ENCODE results near the gene MARCKSL1. TPM values are rescaled to one million over a fixed set of nuclear protein-coding genes. Genes with fewer than 3 reads are reported as not detected.

Gene MARCKSL1
- total and polyA plus RNA-seq, 2 of the 13 experiments (the other 11 are each of a cell fraction or from before 2014, with no cell fraction given) = 81.9 to 155 TPM

DNA sequence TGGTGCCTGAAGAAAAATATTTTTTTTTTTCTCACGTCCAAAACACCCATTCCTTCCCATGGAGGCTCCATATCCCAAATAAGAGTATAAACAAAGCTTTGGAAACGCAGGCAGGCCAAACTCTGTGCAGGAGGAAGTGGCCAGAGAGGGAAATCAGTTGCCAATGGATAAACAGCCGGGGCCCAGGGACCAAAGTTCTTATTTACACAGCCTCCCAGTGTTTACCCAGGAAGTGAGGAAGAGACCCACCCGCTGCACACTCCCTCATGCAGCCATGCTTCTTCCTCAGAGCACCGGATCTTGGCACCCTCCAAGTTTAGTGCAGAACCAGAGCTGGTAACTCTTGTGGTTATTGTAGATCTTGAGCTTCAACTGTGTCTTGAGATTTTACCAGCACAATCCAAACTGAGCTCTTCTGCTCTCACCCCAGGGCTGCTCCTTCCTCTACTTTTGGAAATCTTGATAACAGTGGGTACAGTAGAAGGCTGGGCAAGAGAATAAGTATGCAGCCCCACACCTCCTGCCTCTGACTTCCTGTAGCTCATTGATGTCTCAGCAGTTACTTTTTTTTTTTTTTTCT, 14.2 kb downstream of the MARCKSL1 start (continued):
- TF ChIP-seq, protein P1, sequence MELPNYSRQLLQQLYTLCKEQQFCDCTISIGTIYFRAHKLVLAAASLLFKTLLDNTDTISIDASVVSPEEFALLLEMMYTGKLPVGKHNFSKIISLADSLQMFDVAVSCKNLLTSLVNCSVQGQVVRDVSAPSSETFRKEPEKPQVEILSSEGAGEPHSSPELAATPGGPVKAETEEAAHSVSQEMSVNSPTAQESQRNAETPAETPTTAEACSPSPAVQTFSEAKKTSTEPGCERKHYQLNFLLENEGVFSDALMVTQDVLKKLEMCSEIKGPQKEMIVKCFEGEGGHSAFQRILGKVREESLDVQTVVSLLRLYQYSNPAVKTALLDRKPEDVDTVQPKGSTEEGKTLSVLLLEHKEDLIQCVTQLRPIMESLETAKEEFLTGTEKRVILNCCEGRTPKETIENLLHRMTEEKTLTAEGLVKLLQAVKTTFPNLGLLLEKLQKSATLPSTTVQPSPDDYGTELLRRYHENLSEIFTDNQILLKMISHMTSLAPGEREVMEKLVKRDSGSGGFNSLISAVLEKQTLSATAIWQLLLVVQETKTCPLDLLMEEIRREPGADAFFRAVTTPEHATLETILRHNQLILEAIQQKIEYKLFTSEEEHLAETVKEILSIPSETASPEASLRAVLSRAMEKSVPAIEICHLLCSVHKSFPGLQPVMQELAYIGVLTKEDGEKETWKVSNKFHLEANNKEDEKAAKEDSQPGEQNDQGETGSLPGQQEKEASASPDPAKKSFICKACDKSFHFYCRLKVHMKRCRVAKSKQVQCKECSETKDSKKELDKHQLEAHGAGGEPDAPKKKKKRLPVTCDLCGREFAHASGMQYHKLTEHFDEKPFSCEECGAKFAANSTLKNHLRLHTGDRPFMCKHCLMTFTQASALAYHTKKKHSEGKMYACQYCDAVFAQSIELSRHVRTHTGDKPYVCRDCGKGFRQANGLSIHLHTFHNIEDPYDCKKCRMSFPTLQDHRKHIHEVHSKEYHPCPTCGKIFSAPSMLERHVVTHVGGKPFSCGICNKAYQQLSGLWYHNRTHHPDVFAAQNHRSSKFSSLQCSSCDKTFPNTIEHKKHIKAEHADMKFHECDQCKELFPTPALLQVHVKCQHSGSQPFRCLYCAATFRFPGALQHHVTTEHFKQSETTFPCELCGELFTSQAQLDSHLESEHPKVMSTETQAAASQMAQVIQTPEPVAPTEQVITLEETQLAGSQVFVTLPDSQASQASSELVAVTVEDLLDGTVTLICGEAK (IDR thresholded peaks at IDR 0.05) = no peak
- TF ChIP-seq, protein P1 (CRISPR knock-in tag; IDR thresholded peaks at IDR 0.05) = peak; percentile 50; the same call in 1 of the 2 replicates
- TF ChIP-seq NR3C1 (CRISPR knock-in tag; IDR thresholded peaks at IDR 0.05) (no peak), ZNF234 (CRISPR knock-in tag; conservative IDR thresholded peaks at IDR 0.05) (no peak), RFX1 (IDR thresholded peaks at IDR 0.05) (no peak), CHD4 (IDR thresholded peaks at IDR 0.05; ENCODE audit: borderline replicate concordance, low read length) (no peak), U2AF2 (IDR thresholded peaks at IDR 0.05; ENCODE audit: low read depth, low read length) (no peak), ZNF292 (CRISPR knock-in tag; IDR thresholded peaks at IDR 0.05; ENCODE audit: borderline replicate concordance, low read depth) (peak; percentile 73; the same call in 1 of the 2 replicates), JUNB (CRISPR knock-in tag; IDR thresholded peaks at IDR 0.05; ENCODE audit: borderline replicate concordance) (no peak), MIER3 (CRISPR knock-in tag; IDR thresholded peaks at IDR 0.05; ENCODE audit: borderline replicate concordance) (peak; percentile 72; the same call in 1 of the 2 replicates), ZNF350 (CRISPR knock-in tag; IDR thresholded peaks at IDR 0.05; ENCODE audit: borderline replicate concordance, low read depth) (no peak), ZNF572 (CRISPR knock-in tag; IDR thresholded peaks at IDR 0.05) (no peak), PCBP2 (optimal IDR thresholded peaks at IDR 0.05; ENCODE audit: low read depth, low read length, poor library complexity, severe bottlenecking) (no peak), GFI1 (CRISPR knock-in tag; IDR thresholded peaks at IDR 0.05; ENCODE audit: borderline replicate concordance) (peak; percentile 76), DPF2 (CRISPR knock-in tag; IDR thresholded peaks at IDR 0.05; ENCODE audit: borderline replicate concordance, low read depth) (peak; percentile 90), TBL1XR1 (IDR thresholded peaks at IDR 0.05; ENCODE audit: borderline replicate concordance, low read length, partially characterized antibody) (peak; percentile 25)
- TF ChIP-seq, protein P2, sequence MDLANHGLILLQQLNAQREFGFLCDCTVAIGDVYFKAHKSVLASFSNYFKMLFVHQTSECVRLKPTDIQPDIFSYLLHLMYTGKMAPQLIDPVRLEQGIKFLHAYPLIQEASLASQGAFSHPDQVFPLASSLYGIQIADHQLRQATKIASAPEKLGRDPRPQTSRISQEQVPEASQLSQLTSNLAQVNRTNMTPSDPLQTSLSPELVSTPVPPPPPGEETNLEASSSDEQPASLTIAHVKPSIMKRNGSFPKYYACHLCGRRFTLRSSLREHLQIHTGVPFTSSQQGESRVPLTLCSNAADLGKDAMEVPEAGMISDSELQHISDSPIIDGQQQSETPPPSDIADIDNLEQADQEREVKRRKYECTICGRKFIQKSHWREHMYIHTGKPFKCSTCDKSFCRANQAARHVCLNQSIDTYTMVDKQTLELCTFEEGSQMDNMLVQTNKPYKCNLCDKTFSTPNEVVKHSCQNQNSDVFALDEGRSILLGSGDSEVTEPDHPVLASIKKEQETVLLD (CRISPR knock-in tag; IDR thresholded peaks at IDR 0.05; ENCODE audit: low read depth) = no peak
- TF ChIP-seq, protein P3, sequence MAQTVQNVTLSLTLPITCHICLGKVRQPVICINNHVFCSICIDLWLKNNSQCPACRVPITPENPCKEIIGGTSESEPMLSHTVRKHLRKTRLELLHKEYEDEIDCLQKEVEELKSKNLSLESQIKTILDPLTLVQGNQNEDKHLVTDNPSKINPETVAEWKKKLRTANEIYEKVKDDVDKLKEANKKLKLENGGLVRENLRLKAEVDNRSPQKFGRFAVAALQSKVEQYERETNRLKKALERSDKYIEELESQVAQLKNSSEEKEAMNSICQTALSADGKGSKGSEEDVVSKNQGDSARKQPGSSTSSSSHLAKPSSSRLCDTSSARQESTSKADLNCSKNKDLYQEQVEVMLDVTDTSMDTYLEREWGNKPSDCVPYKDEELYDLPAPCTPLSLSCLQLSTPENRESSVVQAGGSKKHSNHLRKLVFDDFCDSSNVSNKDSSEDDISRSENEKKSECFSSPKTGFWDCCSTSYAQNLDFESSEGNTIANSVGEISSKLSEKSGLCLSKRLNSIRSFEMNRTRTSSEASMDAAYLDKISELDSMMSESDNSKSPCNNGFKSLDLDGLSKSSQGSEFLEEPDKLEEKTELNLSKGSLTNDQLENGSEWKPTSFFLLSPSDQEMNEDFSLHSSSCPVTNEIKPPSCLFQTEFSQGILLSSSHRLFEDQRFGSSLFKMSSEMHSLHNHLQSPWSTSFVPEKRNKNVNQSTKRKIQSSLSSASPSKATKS (CRISPR knock-in tag; IDR thresholded peaks at IDR 0.05) = no peak

Measured in HepG2 (cell line).